GM19397 (cell line): Measurements from ENCODE around the gene SPATA33.
A peak's percentile ranks its signal among the peaks of the same experiment; 100 is the strongest.
"Not testable (repeated sequence)": the region's sequence is repeated elsewhere in the genome, so short reads cannot be mapped to it uniquely, and the experiment has no call there.

Experiments used
- ATAC-seq: cut with Tn5 transposase; IDR thresholded peaks from one replicate; pipeline ENCODE4 v1.9.1; 2021; ENCODE audit warnings: mild to moderate bottlenecking, moderate library complexity; ENCODE audit not compliant: unreplicated experiment

The SPATA33 gene

DNA sequence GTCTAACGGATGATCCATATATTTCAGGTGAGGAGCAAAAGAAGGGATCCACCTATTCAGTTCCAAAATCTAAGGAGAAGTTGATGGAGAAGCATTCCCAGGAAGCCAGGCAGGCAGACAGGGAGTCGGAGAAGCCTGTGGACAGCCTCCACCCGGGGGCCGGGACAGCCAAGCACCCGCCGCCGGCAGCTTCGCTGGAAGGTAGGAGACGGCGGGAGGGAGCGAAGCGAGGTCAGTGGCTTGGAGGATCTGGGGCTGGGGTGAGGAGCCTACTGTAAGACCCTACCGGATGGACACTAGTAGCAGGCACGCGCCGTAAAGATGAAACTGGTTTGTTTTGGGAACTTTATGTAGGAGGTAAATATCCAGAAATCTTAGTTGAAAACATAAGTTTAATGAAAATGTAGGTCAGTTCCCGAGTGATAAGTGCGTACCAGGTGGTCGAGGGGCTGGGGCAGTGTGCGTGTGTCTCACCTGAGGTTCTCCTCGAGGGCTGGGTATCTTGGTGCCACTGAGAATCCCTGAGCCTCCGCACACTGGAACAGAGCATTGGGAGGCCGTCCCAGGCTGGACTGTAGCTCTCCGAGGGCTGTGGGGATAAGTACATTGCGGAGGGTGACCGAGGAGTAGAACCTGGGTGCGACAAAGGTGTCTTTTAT lies 714 bp downstream of the SPATA33 start:
- no peak for ATAC-seq

DNA sequence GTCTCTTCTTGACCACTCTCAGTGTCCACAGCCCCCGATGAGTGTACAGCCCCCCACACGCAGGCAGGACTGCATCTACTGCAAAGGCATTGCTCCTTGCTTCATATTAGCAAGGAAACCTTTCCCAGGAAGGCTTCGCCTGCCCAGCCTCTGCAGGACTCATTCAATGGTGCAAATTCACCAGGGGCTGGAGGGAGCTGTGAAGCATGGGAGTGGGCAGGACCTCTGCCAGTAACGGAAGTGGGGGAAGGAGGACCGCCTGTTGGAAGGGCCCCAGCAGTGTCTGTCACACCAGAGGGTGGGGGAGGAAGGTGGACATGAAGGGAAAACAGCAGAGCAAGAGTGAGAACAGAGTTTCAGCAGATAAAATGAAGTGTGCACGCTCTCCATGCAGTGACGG lies 2.5 kb downstream of the SPATA33 start:
- ATAC-seq, result no peak

DNA sequence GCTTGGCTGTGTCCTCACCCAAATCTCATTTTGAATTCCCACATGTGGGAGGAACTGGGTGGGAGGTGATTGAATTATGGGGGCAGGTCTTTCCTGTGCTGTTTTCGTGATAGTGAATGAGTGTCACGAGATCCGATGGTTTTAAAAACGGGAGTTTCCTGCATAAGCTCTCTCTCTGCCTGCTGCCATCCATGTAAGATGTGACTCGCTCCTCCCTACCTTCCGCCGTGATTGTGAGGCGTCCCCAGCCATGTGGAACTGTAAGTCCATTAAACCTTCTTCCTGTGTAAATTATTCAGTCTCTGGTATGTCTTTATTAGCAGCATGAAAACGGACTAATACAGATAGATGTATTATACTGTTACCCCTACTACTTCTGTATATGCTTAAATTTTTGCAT lies 3.6 kb downstream of the SPATA33 start:
- no peak for ATAC-seq

DNA sequence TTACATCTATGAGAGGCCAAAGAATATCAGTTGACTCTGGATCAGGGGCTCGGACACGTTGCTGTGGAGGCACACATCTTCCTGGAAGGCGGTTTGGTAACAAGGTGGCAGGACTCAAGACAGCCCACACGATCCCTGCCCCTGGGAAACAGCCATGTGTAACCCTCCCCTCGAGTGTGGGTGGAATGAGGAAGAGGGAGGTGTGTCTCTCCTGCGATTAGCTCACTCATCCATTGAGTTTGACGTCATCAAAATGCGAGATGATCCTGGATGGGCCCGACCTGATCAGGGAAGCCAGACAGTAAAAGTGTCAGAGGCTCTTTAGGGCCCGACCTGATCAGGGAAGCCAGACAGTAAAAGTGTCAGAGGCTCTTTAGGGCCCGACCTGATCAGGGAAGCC lies 6.6 kb downstream of the SPATA33 start:
- not testable (repeated sequence) for ATAC-seq

GRCh38 chr16:89667000-89667399 lies 9.4 kb downstream of the SPATA33 start:
- ATAC-seq, result not testable (repeated sequence)

DNA sequence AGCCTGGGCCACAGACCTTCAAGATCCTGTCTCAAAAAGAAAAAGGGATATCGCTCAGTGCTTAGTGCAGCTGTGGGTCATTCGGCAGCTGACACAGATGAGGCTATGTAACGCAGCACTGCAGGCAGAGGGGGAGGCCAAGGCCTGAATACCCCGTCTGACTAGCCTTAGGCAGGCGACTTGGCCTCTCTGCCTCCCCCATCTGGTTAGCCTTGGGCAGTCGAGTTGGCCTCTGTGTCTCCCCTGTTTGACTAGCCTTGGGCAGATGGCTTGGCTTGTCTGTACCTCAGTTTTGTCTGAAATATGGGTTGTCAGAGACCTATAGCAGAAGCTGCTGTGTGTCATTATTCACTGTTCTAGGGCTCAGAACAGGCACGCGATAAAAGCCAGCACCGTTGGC lies 10.0 kb downstream of the SPATA33 start:
- ATAC-seq, result no peak

DNA sequence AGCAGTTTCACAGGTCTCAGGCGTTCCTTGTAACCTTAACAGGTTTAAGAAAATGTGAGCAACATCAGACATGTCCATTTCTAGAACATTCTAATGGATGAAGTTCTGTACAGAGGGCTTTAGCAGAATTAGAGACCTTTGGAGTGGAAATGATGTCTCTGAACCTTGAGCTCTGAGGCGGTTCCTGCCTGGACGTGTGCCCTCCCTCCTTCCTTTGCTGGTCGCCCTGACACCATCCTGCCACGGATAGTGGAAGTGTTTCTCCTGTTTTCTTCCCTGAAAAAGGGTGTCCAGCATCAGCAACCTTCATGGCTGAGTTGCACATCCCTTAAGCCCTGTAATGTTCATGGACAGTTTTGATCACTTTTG lies 11.1 kb downstream of the SPATA33 start:
- no peak for ATAC-seq

DNA sequence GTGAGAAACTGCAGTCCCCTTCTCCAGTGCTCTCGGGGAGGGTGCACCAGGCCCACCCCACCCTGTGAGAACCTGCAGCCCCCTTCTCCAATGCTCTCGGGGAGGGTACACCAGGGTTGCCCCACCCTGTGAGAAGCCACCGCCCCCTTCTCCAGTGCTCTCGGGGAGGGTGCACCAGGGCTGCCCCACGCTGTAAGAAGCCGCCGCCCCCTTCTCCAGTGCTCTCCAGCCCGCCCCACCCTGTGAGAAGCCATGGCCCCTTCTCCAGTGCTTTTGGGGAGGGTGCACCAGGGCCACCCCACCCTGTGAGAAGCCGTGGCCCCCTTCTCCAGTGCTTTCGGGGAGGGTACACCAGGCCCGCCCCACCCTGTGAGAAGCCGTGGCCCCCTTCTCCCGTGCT lies 12.1 kb downstream of the SPATA33 start:
- ATAC-seq, result no peak

- no peak for ATAC-seq
Observed at GRCh38 chr16:89670496-89671431, 13.1 kb downstream of the SPATA33 start.

DNA sequence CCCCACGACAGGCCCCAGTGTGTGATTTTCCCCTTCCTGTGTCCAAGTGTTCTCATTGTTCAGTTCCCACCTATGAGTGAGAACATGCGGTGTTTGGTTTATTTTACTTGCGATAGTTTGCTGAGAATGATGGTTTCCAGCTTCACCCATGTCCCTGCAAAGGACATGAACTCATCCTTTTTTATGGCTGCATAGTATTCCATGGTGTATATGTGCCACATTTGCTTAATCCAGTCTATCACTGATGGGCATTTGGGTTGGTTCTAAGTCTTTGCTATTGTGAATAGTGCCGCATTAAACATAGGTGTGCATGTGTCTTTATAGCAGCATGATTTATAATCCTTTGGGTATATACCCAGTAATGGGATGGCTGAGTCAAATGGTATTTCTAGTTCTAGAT lies 13.9 kb downstream of the SPATA33 start:
- not testable (repeated sequence) for ATAC-seq

DNA sequence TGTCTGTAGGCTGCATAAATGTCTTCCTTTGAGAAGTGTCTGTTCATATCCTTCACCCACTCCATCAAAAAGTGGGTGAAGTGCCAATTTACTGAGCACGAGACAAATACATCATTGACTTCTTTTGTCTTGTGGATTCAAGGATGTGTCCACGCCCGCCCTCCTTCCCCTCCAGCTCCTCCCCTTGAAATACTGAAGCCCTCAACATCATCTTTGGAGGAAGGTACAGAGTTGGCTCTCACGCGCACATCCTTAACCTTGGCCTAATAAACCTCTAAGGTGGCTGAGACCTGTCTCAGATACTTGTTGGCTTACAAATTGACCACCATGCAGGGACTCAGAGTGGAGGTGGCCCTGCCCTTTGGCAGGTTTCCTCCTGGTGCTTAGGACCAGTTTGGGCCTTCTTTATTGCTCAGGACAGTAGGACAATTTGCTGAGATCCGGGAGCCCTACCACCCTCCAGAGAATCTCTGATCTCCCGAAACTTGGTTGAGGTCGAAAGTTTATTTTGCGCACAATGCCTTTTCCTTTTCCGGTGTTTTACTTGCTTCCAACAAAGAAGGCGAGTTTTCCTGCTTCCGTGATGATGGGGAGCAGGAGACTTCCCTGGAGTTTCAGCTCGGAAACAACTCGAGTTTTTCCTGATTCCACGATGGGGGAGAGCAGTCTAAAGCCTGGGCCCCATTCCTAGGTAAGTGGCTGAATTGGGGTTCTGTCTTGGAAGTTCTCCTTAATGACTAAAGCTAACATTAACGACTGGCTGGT lies 14.7 kb downstream of the SPATA33 start:
- ATAC-seq, result no peak

- ATAC-seq, result no peak
Observed at GRCh38 chr16:89678258-89678657, 20.6 kb downstream of the SPATA33 start.

GRCh38 chr16:89685916-89686315 lies 28.3 kb downstream of the SPATA33 start:
- ATAC-seq, result no peak

DNA sequence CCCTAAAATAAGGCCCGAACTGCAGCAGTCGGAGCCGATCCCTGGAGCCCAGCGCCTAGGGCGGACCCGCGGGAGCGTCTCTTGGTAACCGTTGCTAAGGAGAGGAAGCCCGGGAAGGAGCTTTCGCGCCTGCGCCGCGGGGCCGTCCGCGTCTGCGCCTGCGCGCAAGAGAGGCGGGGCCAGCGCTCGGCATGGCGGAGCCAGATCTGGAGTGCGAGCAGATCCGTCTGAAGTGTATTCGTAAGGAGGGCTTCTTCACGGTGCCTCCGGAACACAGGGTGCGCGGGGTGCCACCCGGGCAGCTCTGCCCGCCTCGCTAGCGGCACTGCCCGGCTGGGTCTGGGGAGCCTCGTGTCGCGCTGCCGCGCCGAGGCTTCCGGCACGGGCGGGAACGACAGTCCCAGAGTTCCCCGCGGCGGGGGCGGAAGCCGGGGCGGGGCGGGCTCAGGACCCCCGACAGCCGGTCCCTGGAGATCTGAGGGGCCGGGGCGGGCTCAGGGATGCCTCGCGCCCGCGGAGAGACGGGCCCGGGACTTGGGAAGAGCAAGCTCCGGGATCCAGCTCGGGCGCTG lies 29.0 kb downstream of the SPATA33 start, which contains the start of gene CDK10:
Gene CDK10 (plus strand): TSS at position 170 of the 572 bp plus-strand sequence. CDS start 22 bp downstream, at position 192.
- ATAC-seq, result peak; percentile 77

- peak; percentile 55 for ATAC-seq
Observed at GRCh38 chr16:89687092-89687940, 29.7 kb downstream of the SPATA33 start.

- ATAC-seq, result no peak
Observed at GRCh38 chr16:89688395-89688794, 30.8 kb downstream of the SPATA33 start.

DNA sequence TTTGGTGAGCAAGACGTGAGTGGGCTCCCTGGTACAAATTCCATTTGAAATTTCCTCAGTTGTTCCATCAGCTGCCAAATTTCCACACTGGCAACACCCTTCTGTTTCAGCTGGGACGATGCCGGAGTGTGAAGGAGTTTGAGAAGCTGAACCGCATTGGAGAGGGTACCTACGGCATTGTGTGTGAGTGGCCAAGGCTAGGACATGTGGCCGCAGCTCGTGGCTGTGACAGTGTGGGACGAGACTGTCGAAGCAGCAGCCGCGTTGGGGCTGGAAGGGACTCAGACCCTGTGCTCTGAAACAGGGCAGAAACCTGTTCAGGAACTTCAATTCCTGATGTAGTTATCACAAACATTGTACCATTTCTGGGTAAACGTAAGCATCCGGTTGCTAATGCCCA lies 31.5 kb downstream of the SPATA33 start:
- no peak for ATAC-seq

- ATAC-seq, result not testable (repeated sequence)
Observed at GRCh38 chr16:89689621-89690020, 32.0 kb downstream of the SPATA33 start.

- ATAC-seq, result no peak
Observed at GRCh38 chr16:89690392-89690901, 32.8 kb downstream of the SPATA33 start.
